Measurements from ENCODE around the gene CTTN.
A peak's percentile ranks its signal among the peaks of the same experiment; 100 is the strongest.

CTTN gene

DNA sequence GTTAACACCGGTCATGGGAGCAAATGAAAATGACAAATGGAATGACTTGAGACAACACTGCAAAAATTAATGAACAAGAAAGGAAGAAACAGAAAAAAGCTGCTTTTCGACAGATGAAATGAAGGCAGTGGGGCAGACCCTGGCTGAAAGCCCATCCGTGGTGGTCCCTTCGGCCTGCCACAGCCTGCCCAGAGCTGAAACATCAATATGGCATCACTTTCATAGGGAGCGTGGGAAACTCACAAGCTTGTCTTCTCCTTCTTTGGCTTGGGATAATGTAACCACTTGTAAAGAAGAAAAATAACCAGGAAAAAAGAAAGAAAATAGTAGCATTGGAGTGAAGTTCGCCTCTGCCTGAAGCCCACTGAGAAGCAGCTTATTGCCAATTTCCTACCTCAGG is 78.8 kb downstream of the CTTN start:
- no peak for DNase-seq (ENCODE audit: low read depth)

DNA sequence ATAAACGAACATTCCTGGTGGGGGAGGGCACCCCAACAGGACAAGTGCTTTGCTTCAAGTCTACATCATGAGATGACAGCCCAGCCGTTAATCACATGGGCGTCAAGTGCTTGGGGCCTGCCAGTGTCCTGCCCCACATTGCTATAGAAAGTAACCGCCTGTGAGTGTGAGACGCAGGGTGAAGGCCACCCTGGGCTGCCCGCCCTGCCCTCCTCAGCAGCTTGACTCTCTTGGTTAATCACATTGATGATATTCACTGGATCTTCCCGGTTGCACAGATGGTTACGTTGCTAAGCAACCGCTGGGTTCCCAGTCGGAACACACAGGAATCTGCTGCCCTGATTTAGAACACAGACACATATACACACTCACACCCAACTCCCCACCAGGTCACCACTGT is 79.3 kb downstream of the CTTN start:
- DNase-seq (ENCODE audit: low read depth) = no peak

DNA sequence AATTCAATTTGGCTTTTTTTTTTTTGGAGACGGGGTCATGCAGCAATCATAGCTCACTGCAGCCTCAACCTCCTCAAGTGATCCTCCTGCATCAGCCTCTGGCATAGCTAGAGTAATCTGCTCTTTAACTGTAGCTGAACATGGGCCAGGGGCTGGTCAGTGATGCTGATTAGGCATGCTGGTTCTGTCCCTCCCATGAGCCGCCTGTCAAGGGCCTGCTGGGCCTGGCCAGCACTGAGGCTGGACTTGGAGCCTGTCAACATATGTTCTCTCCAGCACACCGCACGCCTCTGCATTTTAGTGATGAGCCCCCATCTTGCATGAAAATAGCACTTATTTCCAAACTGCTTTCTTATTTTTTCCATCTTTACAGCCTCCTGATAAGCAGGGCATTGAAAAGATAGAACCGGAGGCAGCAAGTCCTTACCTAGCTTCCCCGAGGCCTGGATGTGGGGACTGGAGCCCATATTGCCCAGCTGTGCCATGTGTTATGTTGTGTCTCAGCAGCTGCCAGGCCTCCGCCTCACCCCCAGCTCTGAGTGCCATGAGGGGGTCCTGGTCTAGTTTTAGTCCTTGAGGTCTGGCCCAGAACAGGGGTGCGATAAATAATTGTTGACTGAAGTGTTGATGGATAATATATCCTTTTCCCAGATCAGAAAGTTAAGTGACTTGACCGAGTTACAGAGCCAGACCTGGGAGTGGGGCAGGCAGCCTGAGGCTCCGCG is 80.0 kb downstream of the CTTN start:
- DNase-seq (ENCODE audit: low read depth) = no peak

DNA sequence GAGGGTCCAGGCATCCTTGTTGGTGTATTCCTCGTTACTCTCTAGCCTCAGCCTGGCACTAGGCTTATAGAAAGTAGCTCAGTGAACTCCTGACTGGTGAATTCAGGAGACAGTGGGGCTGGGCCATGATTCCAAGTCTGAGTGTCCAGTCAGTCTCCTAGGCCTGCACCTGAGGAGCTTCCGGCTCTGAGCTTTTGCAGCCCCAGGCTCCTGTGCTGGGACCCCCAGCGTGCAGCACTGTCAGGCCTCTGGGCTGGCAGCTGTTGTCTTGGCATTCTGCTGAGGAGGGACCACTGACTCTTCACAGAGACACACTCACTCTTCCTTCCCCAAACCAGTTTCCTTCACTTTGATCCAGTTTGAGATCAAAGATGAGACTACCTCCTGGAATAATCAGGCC is 82.4 kb downstream of the CTTN start:
- no peak for DNase-seq (ENCODE audit: low read depth)

DNA sequence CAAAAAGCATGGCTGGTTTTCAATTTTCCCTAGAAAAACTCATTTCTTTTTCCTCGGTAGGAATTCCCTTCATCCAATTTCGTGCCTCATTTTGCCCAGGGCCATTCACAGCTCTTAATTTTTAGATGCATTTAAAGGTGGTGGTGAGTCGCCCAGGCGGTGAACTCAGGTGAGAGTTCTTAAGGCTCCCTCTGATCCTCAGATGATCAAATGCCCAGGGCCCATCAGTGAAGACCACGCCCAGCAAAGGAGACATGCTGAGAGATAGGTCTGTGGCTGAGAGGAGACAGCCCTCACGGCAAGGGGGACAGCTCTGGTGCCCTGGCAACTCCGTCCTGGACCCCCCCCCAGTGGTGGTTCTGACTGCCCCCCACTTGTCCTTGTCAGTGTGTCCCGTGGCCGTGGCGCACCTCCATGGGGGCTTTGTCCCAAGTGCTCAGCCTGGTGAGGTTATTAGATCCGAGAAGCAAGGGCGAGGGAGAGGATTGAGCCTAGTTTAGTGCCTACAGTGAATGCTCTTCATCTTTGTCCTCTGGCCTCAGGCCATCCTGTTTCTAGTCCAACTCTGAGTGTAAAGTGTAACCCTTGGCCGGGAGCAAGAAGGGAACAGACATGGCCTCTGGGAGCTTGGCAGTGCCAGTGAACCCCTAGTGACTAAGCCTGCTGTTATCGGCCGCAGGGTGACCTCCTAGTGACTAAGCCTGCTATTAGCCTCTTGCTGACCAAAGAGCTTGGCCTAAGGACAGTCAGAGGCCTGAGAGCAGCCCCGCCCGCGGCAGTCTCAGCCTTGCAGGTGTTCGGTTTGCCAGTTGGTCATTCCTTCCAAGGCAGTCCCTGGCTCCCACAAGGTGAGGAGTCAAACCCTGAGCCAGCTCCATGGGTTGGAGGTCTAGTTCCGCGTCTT is 83.5 kb downstream of the CTTN start:
- peak; percentile 72 for DNase-seq (ENCODE audit: low read depth)

DNA sequence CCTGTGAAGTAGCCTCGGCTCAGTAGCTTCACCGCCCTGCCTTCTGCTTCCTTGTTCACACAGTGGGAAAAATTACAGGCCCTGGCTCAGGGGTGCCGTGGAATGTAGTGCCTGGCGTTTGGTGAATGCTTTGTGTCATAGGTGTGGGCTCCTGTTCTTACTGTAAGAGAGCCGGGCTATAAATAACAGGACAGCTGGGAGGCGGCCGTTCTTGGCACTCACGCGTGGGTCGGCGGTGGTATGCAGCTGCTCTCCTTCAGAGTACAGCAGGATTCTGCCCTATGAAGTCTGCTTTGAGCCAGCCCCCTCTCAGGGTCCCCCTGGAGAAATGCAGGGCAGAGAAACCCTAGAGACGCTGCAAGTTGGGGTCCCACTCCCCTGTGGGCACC is 84.2 kb downstream of the CTTN start:
- no peak for DNase-seq (ENCODE audit: low read depth)

DNA sequence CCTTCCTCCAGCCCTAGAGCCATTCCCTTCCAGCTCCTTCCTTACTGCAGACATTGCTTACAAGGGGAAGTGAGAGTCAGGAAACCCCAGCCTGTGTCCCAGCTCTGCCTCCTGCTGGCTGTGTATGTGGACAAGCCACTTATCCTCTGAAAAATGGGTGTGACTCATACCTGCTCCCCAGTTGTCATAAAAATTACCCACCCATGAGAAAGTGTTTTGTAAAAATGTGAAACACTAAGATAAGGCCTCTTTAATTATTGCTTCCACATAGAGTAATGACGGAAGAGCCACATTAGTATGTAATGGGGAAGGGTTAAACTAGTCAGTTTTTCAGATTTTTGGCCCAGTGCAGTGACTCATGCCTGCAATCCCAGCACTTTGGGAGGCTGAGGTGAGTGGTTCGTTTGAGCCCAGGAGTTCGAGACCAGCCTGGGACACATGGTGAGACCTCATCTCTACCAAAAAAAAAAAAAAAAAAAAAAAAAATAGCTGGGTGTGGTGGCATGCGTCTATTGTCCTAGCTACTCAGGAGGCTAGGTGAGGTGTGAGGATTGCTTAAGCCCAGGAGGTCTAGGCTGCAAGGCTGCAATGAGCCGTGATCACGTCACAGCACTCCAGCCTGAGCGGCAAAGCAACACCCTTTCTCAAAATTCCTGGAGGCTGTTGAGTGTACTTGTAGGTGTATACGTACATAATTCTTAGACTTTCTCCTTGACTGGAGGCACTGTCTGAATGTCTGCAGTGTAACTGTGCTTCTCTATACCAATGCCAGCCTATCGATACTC is 84.9 kb downstream of the CTTN start:
- DNase-seq (ENCODE audit: low read depth) = peak; percentile 35

DNA sequence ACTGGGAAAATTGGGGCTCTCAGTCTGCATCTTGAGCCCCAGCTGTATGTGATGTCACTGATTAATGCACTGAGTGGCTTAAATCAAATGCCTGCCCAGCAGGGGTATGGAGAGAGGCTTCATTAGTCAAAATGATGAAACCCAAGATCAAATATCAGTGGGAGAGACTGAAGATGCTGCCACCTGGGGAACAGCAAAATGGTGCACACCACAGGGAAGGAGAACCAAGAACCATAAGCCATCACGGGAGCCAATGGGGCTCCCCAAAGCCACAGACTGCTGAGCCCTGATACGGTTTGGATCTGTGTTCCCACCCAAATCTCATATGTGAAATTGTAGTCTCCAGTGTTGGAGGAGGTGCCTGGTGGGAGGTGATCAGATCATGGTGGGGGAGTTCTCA is 85.6 kb downstream of the CTTN start:
- DNase-seq (ENCODE audit: low read depth) = no peak

DNA sequence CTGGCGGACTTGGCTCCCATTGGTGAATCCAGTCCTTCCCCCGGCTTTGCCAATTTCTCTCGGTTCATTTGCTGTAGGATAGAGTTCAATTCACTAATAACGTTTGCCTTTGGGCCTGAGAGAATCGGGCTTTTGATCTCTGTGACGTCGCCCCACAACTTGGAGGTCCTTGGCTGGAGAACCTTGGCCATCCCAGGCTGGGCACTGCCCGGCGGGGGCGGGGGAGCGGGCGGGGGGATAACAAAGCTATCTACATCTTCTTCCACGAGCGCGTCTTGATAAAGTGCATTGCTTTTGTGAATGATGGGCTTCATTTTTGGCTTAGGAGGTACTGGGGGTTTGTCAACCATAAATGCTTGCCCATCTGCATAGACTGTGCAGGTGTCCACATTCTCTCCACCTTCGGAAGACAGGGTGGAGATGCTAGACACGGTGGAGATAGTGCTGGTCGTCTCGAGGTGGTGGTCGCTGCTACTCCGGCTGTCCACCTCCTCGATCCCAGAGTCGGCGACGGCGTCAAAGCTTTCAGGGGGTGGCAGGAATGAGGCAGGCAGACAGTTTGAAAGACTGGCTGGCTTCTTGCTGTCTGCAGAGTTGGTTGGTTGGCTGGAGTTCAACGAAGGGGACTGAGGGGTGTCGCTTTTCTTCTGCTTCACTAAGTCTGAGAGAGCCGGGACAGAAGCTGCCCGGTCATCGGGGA is 87.1 kb downstream of the CTTN start:
- no peak for DNase-seq (ENCODE audit: low read depth)

DNA sequence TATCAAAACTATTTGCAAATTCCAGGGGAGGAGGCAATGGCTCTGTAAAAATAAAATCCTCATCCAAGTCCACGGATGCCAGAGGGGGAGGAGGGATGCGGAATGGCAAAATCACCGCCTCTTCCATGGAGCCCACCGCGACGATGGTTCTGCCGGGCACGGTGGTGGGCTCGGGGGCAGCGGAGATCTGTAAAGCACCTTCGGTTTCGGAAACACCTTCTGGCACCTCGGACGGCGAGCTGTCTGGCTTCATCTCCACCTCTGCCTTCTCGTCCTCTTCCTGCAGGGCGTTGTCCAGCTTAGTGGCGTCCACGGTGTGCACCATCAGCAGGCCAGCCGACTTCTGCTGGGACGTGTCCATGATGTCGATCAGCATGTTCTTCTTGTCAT is 87.7 kb downstream of the CTTN start:
- DNase-seq (ENCODE audit: low read depth) = no peak
